NCI-H510A treated with DMSO at 0.1 percent for 48 hours (cell line): ENCODE measurements around the gene ABTB1.
A peak's percentile ranks its signal among the peaks of the same experiment; 100 is the strongest.
"Not testable (repeated sequence)": the region's sequence is repeated elsewhere in the genome, so short reads cannot be mapped to it uniquely, and the experiment has no call there.

ENCODE experiments used
- DNase-seq: peaks from one replicate; lab custom pipeline; 2025; lab: John Stamatoyannopoulos, UW

ABTB1 gene

DNA sequence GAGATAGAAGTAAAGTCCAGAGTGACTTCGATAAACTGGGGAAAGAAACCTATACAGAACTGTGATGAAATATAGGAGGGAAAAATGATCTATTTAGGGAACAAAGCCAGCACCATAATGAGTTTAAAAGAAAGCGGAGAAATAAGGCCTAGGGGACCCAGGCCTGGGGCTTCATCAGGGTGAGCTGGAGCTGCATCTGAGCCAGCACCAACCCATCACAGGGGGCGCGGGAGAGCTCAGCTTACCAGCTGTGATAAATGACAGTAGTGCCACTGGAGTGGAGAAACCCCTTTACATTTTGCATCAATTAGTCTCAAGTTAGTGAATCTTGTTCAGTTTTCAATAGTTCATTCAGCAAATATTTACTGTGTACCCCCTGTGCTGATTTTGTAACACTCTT, 22.5 kb upstream of the ABTB1 start:
- DNase-seq, result no peak

DNA sequence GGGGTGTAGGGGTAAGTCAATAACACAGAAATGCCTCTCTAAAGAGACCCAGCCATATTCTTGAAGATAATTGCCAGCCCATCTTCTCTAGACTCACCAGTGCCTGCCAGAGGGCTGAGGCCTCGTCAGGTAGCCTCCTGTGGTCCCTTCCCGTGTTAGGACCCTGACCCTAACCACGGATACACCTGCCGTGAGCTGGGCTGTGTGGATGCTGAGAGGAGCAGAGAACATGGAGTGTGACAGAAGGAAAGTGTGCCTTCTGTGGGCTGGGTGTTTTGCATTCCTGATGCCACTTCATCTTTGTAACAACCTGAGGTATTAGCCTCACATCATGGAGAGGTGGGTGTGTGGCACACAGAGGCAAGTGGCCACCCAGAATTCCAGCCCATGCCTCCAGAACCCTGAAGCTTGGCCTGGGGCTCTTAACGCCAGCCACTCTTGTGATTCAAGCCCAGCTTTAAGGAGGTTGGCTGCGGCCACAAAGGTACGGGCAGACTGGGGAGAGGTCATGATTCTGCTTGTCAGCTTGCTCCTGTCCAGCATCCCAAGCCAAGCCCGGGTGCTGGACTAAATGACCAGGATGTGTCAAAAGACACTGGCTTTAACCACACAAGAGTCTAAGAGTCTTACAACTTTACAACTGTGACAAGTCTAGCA, 21.1 kb upstream of the ABTB1 start:
- DNase-seq, result no peak

DNA sequence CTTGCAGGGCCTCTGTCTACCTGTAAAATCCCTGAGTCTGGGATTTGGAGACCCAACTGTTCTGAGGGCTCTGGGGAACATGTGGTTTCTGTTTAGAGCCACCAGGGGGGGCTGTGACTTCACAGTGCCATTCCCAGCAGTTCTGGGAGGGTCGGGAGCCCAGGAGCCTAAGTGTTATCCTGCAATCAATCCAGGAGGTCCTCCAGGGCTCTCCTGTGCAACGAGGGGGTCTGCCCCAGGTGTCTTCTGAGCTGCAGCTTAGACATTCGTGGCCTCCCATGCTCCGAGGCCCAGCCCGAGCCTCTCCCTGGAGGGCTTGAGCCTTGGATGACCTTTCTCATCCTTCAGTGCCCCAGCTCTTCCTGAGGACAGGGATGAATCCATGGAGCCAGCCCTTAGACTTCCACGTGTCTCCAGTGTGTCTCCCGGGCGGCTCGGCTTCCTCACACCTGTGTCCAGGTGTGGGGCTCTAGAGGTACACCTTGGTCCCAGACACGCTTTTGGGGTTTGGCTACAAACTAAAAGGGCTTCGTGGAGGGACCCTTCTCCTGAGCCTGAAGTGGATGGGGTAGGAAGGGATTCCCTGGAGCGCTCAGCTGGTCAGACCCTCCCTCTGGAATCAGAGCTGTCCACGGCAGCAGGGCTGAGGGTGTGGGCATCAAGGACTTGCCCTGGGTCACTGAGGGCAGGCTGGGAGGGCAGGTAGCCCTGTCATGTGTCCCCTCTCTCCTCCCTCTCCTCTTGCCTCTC, 20.3 kb upstream of the ABTB1 start:
- no peak for DNase-seq

DNA sequence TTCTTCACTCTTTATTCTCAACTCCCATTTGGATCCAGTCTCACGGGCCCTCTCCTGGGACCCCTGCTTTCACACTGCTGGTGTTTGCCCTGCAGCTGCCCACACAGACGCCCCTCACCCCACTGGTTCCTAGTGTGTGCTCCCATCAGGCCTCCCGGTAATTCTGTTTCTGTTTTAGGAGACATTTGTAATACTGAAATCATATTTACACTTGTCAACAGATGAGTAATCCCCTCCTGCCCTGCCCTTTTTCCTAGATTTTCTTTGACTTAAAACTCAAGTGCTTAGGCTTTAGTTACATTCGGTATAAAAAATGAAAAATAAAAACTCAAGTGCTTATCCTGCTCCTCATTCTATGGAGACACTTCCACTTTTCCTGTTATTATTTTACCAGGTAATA, 18.4 kb upstream of the ABTB1 start:
- DNase-seq, result no peak

DNA sequence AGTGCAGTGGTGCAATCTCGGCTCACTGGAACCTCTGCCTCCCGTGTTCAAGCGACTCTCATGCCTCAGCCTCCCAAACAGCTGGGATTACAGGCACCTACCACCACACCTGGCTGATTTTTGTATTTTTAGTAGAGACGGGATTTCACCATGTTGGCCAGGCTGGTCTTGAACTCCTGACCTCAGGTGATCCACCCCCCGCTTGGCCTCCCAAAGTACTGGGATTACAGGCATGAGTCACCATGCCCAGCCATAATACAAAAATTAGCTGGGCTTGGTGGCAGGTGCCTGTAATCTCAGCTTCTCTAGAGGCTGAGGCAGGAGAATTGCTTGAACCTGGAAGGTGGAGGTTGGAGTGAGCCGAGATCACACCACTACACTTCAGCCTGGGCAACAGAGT, 17.8 kb upstream of the ABTB1 start:
- DNase-seq, result not testable (repeated sequence)

DNA sequence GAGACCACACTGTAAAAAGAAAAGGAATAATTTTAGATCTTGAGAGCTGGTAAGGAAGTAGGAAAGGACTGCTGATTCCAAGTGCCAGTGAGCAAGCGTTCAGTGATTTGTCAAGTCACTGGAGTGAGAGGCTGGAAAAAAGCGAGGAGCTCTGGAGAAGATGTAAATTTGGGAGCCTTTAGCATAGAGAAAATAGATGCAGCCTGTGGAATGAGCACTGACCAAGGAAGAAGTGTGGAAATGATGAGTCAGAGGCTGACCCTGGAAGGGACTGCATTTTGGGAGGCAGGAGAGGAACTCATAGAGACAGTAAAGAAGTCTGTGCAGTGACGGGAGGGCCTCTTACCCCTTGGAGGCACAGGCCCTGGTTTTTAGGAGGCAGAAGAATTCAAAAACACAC, 17.1 kb upstream of the ABTB1 start:
- DNase-seq, result no peak

DNA sequence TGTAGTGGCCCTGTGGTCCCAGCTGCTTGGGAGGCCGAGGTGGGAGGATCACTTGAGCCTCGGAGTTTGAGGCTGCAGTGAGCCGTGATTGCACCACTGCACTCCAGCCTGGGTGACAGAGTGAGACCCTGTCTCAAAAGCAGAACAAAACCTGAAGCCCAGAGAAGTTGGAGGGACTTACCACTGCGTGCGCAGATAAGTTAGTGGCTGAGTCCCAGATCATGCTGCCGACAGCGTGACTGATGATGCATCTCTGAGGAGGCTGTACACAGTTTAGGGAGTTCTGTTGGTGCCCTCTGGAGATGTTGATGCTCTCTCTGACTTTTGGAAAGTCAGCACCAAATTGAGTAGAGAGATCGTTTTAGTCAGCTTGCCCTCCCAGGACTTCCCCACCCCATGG, 15.8 kb upstream of the ABTB1 start:
- no peak for DNase-seq

DNA sequence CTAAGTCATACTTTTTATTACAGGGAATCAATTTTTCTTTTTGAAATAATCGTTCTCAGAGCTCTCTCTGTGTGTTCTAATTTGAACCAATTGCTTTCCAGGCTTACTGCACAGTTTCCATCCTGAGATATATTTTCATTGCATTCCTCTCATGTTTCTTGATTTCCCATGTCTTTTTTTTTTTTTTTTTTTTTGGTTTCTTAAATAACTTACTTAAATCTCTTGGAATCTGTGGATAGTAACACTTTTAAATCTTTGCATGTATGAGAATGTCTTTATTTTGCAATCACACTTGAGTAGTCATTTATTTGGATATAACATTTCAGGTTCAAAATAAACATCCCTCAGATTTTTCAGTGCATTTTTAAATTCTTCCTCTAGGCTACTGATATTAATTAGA, 14.5 kb upstream of the ABTB1 start:
- DNase-seq, result no peak

DNA sequence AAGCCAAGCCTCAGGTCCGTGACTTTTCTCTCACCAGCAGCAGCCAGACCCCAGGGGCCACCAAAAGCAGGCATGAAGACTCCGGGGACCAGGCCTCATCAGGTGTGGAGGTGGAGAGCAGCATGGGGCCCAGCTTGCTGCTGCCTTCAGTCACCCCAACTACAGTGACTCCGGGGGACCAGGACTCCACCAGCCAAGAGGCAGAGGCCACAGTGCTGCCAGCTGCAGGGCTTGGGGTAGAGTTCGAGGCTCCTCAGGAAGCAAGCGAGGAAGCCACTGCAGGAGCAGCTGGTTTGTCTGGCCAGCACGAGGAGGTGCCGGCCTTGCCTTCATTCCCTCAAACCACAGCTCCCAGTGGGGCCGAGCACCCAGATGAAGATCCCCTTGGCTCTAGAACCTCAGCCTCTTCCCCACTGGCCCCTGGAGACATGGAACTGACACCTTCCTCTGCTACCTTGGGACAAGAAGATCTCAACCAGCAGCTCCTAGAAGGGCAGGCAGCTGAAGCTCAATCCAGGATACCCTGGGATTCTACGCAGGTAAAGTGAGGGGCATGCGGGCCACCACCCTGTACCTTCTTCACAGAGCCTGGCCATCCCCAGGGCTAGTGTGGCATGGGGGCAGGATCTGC, 12.0 kb upstream of the ABTB1 start:
- DNase-seq, result no peak

DNA sequence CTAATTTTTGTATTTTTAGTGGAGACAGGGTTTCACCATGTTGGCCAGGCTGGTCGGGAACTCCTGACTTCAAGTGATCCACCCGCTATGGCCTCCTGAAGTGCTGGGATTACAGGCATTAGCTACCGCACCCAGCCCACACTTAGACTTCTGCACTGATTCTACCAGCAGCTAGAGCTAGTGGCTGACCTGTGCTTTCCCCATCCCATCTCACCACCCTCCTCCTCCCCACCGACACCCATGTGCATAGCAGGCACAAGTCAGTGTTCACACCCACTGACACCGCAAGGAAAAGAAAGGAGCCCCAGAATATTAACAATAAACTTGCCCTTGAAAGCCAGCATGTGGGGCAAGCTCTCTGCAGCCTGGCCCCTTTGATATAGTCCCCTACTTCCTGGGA, 11.2 kb upstream of the ABTB1 start:
- no peak for DNase-seq

DNA sequence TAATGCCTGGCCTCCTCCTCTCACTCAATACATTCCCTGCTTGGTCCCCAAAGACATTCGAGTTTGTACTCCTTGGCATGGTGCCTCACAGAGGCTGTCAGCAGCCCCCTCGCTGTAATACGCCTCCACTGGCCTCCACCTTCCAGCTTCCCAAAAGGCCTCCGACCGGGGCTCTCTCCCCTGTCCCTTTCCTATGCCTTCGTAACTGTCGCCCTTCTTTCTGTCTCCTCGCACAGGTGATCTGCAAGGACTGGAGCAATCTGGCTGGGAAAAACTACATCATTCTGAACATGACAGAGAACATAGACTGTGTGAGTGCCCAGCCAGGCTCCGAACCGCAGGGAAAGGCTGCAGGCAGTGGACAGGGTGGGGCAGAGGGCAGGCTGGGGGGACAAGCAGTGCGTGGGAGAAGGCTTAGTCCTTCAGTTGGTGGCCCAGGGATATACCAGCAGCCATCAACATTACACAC, 10.7 kb upstream of the ABTB1 start:
- no peak for DNase-seq

DNA sequence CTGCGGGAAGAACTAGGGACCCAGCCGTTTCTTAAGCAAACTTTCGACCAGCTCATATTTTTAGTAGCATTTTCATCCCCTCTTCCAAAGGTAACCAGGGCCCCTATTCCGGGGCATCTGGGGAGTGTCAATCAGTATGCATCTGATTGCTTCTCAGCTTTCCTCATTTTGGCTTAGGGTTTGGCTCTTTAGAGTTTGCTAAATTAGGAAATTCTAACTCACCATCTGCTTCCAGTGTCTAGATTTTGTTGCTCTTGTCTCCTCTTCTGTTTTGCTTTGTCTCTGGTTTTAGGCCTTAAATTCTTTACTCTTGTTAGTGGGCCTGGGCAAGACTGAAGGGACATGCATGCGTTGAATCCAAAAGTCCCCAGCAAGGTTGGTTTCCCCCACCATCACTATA, 9.6 kb upstream of the ABTB1 start:
- DNase-seq, result no peak

DNA sequence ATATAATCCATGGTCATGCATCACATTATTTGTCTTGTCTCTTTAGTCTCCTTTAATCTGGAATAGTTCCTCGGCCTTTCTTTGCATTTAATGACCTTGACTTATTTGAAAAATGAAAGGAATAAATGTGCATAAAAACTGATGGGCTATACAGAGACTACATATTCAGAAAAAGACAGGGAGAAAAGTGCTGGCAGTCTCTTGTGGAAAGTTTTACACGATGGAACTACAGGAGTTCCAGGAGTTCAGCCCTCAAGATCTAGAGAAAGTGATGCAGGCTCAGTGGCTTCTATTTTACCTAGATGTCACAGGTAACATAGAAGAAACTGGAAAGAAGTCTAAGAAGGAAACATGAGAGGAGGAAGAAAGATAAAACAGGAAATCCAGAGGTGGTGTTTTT, 7.6 kb upstream of the ABTB1 start:
- DNase-seq, result no peak

DNA sequence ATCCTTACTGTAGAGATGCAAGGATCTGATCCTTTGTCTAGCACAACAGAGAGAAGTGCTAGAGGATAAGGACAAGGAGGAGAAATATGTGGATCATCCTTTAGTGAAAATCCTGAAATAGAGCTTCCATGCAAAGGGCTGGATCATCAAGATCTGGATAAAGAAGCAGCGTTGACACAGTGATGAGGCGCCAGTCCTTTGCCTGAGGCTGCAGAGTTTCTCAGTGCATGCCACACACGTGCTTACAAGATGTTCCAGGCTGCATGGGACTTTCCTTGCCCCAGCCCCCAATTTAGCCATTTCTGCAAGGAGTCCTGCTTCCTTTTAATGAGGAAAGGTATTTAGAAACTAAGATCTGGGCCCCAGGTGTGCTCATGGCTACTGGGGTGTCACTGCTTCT, 7.2 kb upstream of the ABTB1 start:
- no peak for DNase-seq

DNA sequence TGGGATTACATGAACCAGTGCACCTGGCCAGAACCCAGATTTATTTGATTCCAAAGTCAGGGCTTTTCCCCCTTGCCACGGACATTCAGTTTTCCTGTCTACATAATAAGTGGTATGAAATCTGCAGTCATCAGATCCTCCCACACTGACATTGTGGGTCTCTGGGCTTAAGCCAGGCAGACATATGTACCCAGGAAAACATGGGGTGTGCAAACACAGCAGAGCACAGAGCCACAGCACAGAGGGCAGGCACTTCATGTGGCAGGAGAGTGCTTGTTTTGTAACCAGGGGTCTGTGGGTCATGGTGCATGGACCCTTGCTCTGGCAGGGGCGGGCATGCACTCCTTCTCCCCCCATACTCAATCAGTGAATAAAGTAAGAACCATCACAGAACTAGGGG, 6.1 kb upstream of the ABTB1 start:
- DNase-seq, result no peak

DNA sequence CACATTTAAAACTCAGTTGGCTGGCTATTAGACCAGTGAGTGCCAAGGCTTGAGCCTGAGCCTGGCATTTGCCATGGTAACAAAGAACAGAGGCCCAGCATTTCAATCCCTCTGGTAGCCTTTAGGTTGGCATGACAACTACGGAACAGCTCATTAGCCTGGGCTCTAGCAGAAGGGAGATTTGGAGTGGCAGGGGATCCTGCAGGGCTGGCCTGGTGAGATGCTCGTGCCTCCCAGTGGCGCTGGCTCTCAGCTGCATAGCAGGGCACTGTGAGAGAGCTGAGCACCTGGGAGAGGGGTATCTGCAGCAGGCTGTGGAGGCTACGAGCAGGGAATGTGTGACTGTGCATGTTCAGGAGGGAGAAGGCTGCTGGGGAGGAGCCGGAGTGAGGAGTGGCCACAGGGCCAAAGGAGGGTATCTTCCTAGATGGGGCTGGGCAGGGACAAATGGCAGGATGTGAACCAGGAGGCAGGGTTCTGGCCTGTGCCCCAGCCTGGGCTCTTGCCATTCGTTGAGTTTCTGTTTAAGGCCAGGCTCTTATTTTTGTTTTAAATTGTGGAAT, 5.6 kb upstream of the ABTB1 start:
- DNase-seq, result peak; percentile 40

DNA sequence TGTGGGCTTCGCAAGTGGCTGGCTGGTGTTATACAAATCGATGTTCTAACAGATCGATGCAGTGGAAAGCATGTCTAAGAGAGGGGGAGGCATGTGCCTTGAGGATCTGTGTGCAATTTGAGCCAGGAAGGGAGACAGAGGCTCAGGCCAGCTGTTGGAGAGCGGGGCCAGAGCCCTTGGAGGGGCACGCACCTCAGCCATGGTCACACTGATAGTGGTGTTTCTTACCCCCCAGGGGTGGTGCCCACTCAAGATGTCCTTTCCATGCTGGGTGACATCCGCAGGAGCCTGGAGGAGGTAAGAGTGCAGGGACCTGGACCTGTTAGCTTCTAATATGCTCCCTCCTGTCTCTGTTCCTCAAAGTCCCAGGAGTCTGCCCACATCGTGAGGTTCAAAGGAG, 3.8 kb upstream of the ABTB1 start:
- no peak for DNase-seq

DNA sequence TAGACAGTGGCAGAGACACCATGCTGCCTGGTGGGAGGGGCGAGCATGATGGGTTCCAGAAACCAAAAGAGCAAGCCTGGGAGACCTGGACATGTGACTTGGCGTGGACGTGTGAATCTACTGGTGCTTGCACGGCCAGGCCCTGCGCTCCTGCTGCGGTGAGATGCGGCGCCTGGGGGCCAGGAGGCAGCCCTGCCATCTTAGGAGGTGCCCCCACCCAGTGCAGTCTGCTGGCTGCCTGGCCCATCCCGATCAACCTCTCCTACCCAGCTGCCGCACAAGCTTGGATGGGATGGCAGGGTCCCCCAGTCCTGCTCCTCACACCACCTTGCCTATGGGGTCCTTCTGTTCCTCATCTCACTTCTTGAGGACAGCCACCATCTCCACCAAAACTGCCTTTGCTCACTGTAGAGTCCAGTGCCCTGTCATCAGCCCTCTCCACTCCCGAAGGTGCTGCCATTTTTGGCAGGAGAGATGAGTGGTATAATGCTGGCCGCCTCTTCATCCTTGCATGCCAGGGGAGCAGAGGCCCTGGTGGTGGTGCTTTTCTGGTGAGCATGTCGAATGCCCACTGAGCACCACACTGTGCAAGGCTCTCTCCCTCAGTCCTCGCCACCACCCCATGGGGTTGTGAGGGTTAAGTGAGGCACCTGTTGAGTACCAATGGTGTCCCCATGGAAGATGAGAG, 3.1 kb upstream of the ABTB1 start:
- DNase-seq, result no peak

DNA sequence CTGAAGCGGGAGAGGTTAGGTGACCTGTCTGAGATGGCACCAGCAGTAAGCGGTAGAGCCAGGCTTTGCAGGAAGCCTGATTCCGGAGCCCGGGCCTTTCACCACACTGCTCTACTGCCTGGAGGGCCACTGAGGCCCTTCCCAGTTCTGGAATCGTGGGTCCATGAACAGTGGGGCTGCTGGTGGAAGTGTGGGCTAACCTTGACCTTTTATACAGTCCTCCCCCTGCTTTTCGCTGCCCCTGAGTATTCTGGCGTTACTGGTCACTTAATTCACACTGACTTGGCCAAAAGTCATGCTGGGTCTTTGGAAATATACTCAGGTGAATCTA, 2.6 kb upstream of the ABTB1 start:
- DNase-seq, result no peak

DNA sequence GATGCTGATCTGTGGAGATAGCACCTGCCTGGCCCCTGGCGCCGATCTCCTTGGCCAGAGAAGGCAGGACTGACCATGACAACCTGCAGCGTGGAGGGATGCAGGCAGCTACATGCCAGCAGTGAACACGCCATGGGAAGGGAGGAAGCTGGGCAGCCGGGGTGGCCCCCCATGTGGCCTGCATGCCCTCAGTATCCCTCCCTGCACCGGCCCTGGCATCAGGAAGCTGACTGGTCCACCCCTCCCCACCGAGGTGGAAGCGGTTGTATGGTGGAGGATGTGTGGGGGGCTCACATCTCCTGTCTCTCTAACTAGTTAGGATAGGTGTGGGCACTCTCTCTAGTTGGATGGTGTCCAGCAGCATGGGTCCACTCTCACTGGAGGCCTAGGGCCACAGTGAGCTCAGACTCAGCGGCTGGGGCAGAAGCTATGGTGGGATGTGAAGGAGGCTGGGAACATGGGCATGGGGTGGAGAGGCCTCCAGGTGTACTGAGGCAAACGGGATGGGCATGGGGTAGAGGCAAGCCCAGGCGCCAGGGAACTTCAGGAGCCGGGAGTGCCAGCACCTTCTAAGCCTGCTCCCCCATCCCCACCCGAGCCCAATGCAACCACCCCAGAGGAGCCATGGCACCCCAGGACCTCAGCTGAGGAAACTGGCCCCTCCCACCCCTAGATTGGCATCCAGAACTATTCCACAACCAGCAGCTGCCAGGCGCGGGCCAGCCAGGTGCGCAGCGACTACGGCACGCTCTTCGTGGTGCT, 1.8 kb upstream of the ABTB1 start:
- no peak for DNase-seq

DNA sequence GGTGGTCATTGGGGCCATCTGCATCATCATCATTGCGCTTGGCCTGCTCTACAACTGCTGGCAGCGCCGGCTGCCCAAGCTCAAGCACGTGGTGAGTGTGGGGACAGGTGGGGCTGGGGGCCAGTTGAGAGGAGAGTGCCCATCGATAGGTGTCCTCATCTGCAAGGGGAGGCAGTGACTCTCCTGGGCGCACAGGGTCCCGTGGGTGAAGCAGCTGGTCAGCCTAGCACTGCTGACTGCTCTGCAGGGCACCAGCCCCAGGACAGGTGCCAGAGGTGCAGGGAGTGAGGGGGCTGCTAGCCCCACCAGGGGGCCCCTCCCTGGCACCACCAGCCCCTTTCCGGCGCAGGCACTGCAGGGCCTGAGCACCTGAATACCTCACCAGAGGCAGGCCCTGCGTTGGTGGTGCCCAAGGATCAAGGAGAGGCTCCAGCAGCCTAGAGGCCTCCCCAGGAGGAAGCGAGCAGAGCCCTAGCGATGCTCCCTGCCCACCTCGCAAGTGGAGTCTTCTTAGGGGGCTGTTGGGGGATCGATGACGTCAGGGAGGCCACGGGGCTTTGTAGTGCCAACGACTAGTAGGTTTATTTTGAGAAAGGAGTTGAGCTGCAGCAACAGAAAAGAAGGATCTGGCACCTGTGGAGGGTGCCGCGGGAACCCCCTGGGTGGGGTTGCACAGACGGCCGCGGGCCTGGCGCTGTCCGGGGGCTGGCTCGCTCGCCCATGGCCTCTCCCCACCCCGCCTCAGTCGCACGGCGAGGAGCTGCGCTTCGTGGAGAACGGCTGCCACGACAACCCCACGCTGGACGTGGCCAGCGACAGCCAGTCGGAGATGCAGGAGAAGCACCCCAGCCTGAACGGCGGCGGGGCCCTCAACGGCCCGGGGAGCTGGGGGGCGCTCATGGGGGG, 976 bp upstream of the ABTB1 start:
- DNase-seq, result no peak
